ENCODE data around the gene SYT6.

SYT6 gene

GRCh38 chr1:114149211-114149610 lies 4.5 kb downstream of the SYT6 start:
- CTCF ChIA-PET = interaction anchor here (0.8 to 1.1 kb wide), 2 partner anchors 14 to 115 kb away, joined by 3 read pairs; no protein-coding TSS in a partner anchor
- H3K4me3 ChIP-seq (ENCODE audit: control insufficient read depth in 1 of 7, extremely low read depth in 1 of 7, insufficient read depth in 4 of 7, low read depth in 2 of 7, low read length in 6 of 7) = no peak overlapping the region
- peaks cover 5 to 62% (median 26%) of the 10 kb centered on the region in 5 experiments for H3K27me3 ChIP-seq (replicated peaks in 2 of 5; ENCODE audit: control insufficient read depth in 4 of 5, insufficient read depth in 5 of 5, low read length in 4 of 5)
- POLR2A ChIA-PET = interaction anchor here (0.6 kb wide), 2 partner anchors 35 to 1476 kb away, joined by 3 read pairs; no protein-coding TSS in a partner anchor
- WGBS (ENCODE audit: insufficient coverage) = 100% methylated on average over 2 of the region's 6 CpGs
- H3K36me3 ChIP-seq (ENCODE audit: control insufficient read depth in 4 of 4, insufficient read depth in 4 of 4, low read length in 3 of 4) = no peaks in the 10 kb centered on the region
- H3K27ac ChIP-seq (ENCODE audit: insufficient read depth in 1 of 2, low read depth in 1 of 2, low read length in 2 of 2, poor library complexity in 1 of 2, severe bottlenecking in 2 of 2) = no peak overlapping the region
- H3K9me3 ChIP-seq (ENCODE audit: control extremely low read depth in 1 of 5, control insufficient read depth in 4 of 5, insufficient read depth in 2 of 5, low read depth in 1 of 5, low read length in 4 of 5) = no peaks in the 10 kb centered on the region
- DNase-seq = no peak
- H3K4me1 ChIP-seq (ENCODE audit: control extremely low read depth in 1 of 4, control insufficient read depth in 4 of 4, insufficient read depth in 4 of 4, low read length in 3 of 4) = peaks cover 0 to 21% (median 20%) of the 10 kb centered on the region in 4 experiments

- WGBS (ENCODE audit: insufficient coverage) = 96% methylated on average over 2 of the region's 2 CpGs
- peaks cover 0 to 5% (median 0%) of the 10 kb centered on the region in 4 experiments for H3K4me1 ChIP-seq (ENCODE audit: control extremely low read depth in 1 of 4, control insufficient read depth in 4 of 4, insufficient read depth in 4 of 4, low read length in 3 of 4)
- CTCF ChIA-PET = interaction anchor here (1.0 to 1.5 kb wide), 3 partner anchors 9 to 33 kb away, joined by 3 to 4 read pairs (median 4); no protein-coding TSS in a partner anchor
- no peak overlapping the region for H3K4me3 ChIP-seq (ENCODE audit: control insufficient read depth in 1 of 7, extremely low read depth in 1 of 7, insufficient read depth in 4 of 7, low read depth in 2 of 7, low read length in 6 of 7)
- POLR2A ChIA-PET = no interaction called here
- H3K36me3 ChIP-seq (ENCODE audit: control insufficient read depth in 4 of 4, insufficient read depth in 4 of 4, low read length in 3 of 4) = no peaks in the 10 kb centered on the region
- H3K9me3 ChIP-seq (ENCODE audit: control extremely low read depth in 1 of 5, control insufficient read depth in 4 of 5, insufficient read depth in 2 of 5, low read depth in 1 of 5, low read length in 4 of 5) = peaks cover 0 to 4% (median 0%) of the 10 kb centered on the region in 5 experiments
- H3K27me3 ChIP-seq (replicated peaks in 2 of 5; ENCODE audit: control insufficient read depth in 4 of 5, insufficient read depth in 5 of 5, low read length in 4 of 5) = peaks cover 0 to 30% (median 6%) of the 10 kb centered on the region in 5 experiments
- H3K27ac ChIP-seq (ENCODE audit: insufficient read depth in 1 of 2, low read depth in 1 of 2, low read length in 2 of 2, poor library complexity in 1 of 2, severe bottlenecking in 2 of 2) = no peak overlapping the region
- no peak for DNase-seq
These were observed 8.0 kb downstream of the SYT6 start for GRCh38 chr1:114145504-114146151.

DNA sequence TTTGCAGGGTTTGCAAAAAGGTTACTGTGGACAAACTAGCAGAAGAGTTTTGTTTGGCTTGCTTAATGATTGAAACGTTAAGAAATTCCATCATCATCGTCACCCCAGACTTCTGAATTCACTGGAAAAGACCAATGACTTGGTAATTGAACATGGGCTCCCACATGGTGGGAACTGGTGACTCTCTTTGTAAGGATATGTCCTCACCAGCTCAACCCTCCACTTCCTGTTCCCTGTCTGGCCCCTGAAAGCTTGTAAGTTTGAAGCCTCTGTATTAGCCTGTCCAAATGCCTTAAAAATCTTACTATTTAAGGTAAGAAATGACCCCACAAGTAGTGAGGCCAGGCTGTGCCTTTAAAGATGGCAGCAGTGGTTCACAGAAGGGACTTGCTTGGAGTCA lies 9.7 kb downstream of the SYT6 start:
- ChIA-PET POLR2A (no interaction called here), CTCF (no interaction called here)
- H3K4me1 ChIP-seq (ENCODE audit: control extremely low read depth in 1 of 4, control insufficient read depth in 4 of 4, insufficient read depth in 4 of 4, low read length in 3 of 4) = peaks cover 0 to 5% (median 0%) of the 10 kb centered on the region in 4 experiments
- peaks cover 0 to 4% (median 0%) of the 10 kb centered on the region in 5 experiments for H3K9me3 ChIP-seq (ENCODE audit: control extremely low read depth in 1 of 5, control insufficient read depth in 4 of 5, insufficient read depth in 2 of 5, low read depth in 1 of 5, low read length in 4 of 5)
- no peaks in the 10 kb centered on the region for H3K36me3 ChIP-seq (ENCODE audit: control insufficient read depth in 4 of 4, insufficient read depth in 4 of 4, low read length in 3 of 4)
- H3K4me3 ChIP-seq (ENCODE audit: control insufficient read depth in 1 of 7, extremely low read depth in 1 of 7, insufficient read depth in 4 of 7, low read depth in 2 of 7, low read length in 6 of 7) = no peak overlapping the region
- 100% methylated on average over 1 of the region's 2 CpGs for WGBS (ENCODE audit: insufficient coverage)
- peaks cover 0 to 15% (median 5%) of the 10 kb centered on the region in 5 experiments for H3K27me3 ChIP-seq (replicated peaks in 2 of 5; ENCODE audit: control insufficient read depth in 4 of 5, insufficient read depth in 5 of 5, low read length in 4 of 5)
- no peak for DNase-seq
- H3K27ac ChIP-seq (ENCODE audit: insufficient read depth in 1 of 2, low read depth in 1 of 2, low read length in 2 of 2, poor library complexity in 1 of 2, severe bottlenecking in 2 of 2) = no peak overlapping the region

GRCh38 chr1:114139540-114139939 lies 14.1 kb downstream of the SYT6 start:
- Histone ChIP-seq H3K4me1 (ENCODE audit: control extremely low read depth in 1 of 4, control insufficient read depth in 4 of 4, insufficient read depth in 4 of 4, low read length in 3 of 4) (peaks cover 0 to 5% (median 0%) of the 10 kb centered on the region in 4 experiments), H3K36me3 (ENCODE audit: control insufficient read depth in 4 of 4, insufficient read depth in 4 of 4, low read length in 3 of 4) (no peaks in the 10 kb centered on the region), H3K9me3 (ENCODE audit: control extremely low read depth in 1 of 5, control insufficient read depth in 4 of 5, insufficient read depth in 2 of 5, low read depth in 1 of 5, low read length in 4 of 5) (peaks cover 0 to 4% (median 0%) of the 10 kb centered on the region in 5 experiments), H3K4me3 (ENCODE audit: control insufficient read depth in 1 of 7, extremely low read depth in 1 of 7, insufficient read depth in 4 of 7, low read depth in 2 of 7, low read length in 6 of 7) (no peak overlapping the region), H3K27me3 (replicated peaks in 2 of 5; ENCODE audit: control insufficient read depth in 4 of 5, insufficient read depth in 5 of 5, low read length in 4 of 5) (peaks cover 0 to 3% (median 0%) of the 10 kb centered on the region in 5 experiments), H3K27ac (ENCODE audit: insufficient read depth in 1 of 2, low read depth in 1 of 2, low read length in 2 of 2, poor library complexity in 1 of 2, severe bottlenecking in 2 of 2) (no peak overlapping the region)
- DNase-seq = no peak
- WGBS (ENCODE audit: insufficient coverage) = 97% methylated on average over 10 of the region's 10 CpGs
- CTCF ChIA-PET = no interaction called here
- POLR2A ChIA-PET = no interaction called here

DNA sequence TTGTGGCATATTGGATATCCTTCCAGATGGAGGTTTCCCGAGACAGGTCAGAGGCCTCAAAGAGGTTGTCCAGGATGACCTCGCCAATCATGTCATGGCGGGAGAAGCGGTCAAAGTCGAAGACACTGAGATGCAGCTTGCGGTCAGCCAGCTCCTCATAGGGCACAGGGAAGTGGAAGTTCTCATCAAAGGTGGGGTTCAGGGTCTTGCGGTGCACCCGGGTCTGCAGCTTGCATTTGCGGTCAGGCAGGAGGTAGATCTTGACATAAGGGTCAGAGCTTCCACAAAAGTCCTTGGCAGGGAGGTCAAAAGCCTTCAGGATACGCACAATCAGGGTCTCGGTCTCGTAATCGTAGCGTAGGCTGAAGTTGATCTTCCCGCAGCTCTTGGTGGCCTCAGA lies 16.2 kb downstream of the SYT6 start:
- no peak for DNase-seq
- Histone ChIP-seq H3K27ac (ENCODE audit: insufficient read depth in 1 of 2, low read depth in 1 of 2, low read length in 2 of 2, poor library complexity in 1 of 2, severe bottlenecking in 2 of 2) (no peak overlapping the region), H3K27me3 (replicated peaks in 2 of 5; ENCODE audit: control insufficient read depth in 4 of 5, insufficient read depth in 5 of 5, low read length in 4 of 5) (peaks cover 0 to 3% (median 0%) of the 10 kb centered on the region in 5 experiments), H3K4me1 (ENCODE audit: control extremely low read depth in 1 of 4, control insufficient read depth in 4 of 4, insufficient read depth in 4 of 4, low read length in 3 of 4) (no peaks in the 10 kb centered on the region), H3K9me3 (ENCODE audit: control extremely low read depth in 1 of 5, control insufficient read depth in 4 of 5, insufficient read depth in 2 of 5, low read depth in 1 of 5, low read length in 4 of 5) (peaks cover 0 to 4% (median 0%) of the 10 kb centered on the region in 5 experiments), H3K36me3 (ENCODE audit: control insufficient read depth in 4 of 4, insufficient read depth in 4 of 4, low read length in 3 of 4) (no peaks in the 10 kb centered on the region), H3K4me3 (ENCODE audit: control insufficient read depth in 1 of 7, extremely low read depth in 1 of 7, insufficient read depth in 4 of 7, low read depth in 2 of 7, low read length in 6 of 7) (no peak overlapping the region)
- 98% methylated on average over 13 of the region's 15 CpGs for WGBS (ENCODE audit: insufficient coverage)
- POLR2A ChIA-PET = no interaction called here
- CTCF ChIA-PET = interaction anchor here (1.7 kb wide), 1 partner anchor 10 kb away, joined by 3 read pairs; no protein-coding TSS in a partner anchor

DNA sequence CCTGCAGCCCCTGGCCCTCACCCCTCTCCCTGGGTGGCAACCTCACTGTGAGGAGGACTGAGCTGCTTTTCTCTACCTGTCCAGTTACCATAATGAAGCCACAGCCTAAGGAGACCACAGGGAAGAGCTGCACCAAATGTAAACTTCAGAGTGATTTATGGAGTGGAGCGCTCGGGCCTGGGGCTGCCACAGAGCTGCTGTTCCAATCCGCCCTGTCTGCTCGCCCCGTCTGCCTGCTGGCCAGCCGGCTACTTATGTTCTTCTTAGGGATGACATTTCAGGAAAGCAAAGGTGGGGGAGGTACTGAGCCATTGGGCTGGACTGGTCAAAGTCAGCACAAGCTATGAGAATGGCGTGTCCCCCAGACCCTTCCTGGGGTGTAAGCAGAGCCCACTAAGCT lies 17.9 kb downstream of the SYT6 start:
- Histone ChIP-seq H3K27ac (ENCODE audit: insufficient read depth in 1 of 2, low read depth in 1 of 2, low read length in 2 of 2, poor library complexity in 1 of 2, severe bottlenecking in 2 of 2) (no peak overlapping the region), H3K27me3 (replicated peaks in 2 of 5; ENCODE audit: control insufficient read depth in 4 of 5, insufficient read depth in 5 of 5, low read length in 4 of 5) (peaks cover 0 to 3% (median 0%) of the 10 kb centered on the region in 5 experiments), H3K9me3 (ENCODE audit: control extremely low read depth in 1 of 5, control insufficient read depth in 4 of 5, insufficient read depth in 2 of 5, low read depth in 1 of 5, low read length in 4 of 5) (no peaks in the 10 kb centered on the region), H3K4me3 (ENCODE audit: control insufficient read depth in 1 of 7, extremely low read depth in 1 of 7, insufficient read depth in 4 of 7, low read depth in 2 of 7, low read length in 6 of 7) (no peak overlapping the region), H3K36me3 (ENCODE audit: control insufficient read depth in 4 of 4, insufficient read depth in 4 of 4, low read length in 3 of 4) (no peaks in the 10 kb centered on the region), H3K4me1 (ENCODE audit: control extremely low read depth in 1 of 4, control insufficient read depth in 4 of 4, insufficient read depth in 4 of 4, low read length in 3 of 4) (peaks cover 0 to 4% (median 0%) of the 10 kb centered on the region in 4 experiments)
- no peak for DNase-seq
- CTCF ChIA-PET = interaction anchor here (0.9 to 1.5 kb wide), 4 partner anchors 8 to 147 kb away, joined by 3 read pairs; no protein-coding TSS in a partner anchor
- POLR2A ChIA-PET = no interaction called here
- WGBS (ENCODE audit: insufficient coverage) = 100% methylated on average over 6 of the region's 7 CpGs

GRCh38 chr1:114134518-114134917 lies 19.2 kb downstream of the SYT6 start:
- Histone ChIP-seq H3K4me3 (ENCODE audit: control insufficient read depth in 1 of 7, extremely low read depth in 1 of 7, insufficient read depth in 4 of 7, low read depth in 2 of 7, low read length in 6 of 7) (no peak overlapping the region), H3K4me1 (ENCODE audit: control extremely low read depth in 1 of 4, control insufficient read depth in 4 of 4, insufficient read depth in 4 of 4, low read length in 3 of 4) (peaks cover 0 to 8% (median 0%) of the 10 kb centered on the region in 4 experiments), H3K9me3 (ENCODE audit: control extremely low read depth in 1 of 5, control insufficient read depth in 4 of 5, insufficient read depth in 2 of 5, low read depth in 1 of 5, low read length in 4 of 5) (no peaks in the 10 kb centered on the region), H3K27me3 (replicated peaks in 2 of 5; ENCODE audit: control insufficient read depth in 4 of 5, insufficient read depth in 5 of 5, low read length in 4 of 5) (peaks cover 0 to 3% (median 0%) of the 10 kb centered on the region in 5 experiments), H3K36me3 (ENCODE audit: control insufficient read depth in 4 of 4, insufficient read depth in 4 of 4, low read length in 3 of 4) (no peaks in the 10 kb centered on the region), H3K27ac (ENCODE audit: insufficient read depth in 1 of 2, low read depth in 1 of 2, low read length in 2 of 2, poor library complexity in 1 of 2, severe bottlenecking in 2 of 2) (no peak overlapping the region)
- WGBS (ENCODE audit: insufficient coverage) = 100% methylated on average over 3 of the region's 4 CpGs
- POLR2A ChIA-PET = interaction anchor here (0.6 kb wide), 1 partner anchor 317 kb away, joined by 4 read pairs; no protein-coding TSS in a partner anchor
- CTCF ChIA-PET = interaction anchor here (1.3 to 1.5 kb wide), 2 partner anchors 14 to 15 kb away, joined by 3 read pairs; no protein-coding TSS in a partner anchor
- DNase-seq = no peak
